Neural cell (in vitro differentiated cells): ENCODE results near the gene SLC24A3. TPM values are rescaled to one million over a fixed set of nuclear protein-coding genes. Genes with fewer than 3 reads are reported as not detected.

Experiments used
- H2AFZ ChIP-seq: fragments of 200-600, 300-800 bp; sonication (generic), shearing (Covaris generic); 2 replicates; pipeline ENCODE4 v1.6.0; 2014; ENCODE audit warnings: low read depth, mild to moderate bottlenecking, antibody characterized with exemption, low read length, moderate library complexity
- H3F3A ChIP-seq: fragments of 200-600 bp; shearing (Covaris generic); 2 replicates; pipeline ENCODE4 v1.6.1; 2016; ENCODE audit warnings: mild to moderate bottlenecking, moderate library complexity, mixed read lengths, antibody characterized with exemption, low read length; ENCODE audit not compliant: insufficient read depth, poor library complexity, severe bottlenecking
- H3K27ac ChIP-seq: fragments of 200-600, 300-800 bp; sonication (generic), shearing (Covaris generic); 2 replicates; pipeline ENCODE4 v1.5.1; 2014; ENCODE audit warnings: mild to moderate bottlenecking, low read length, moderate library complexity
- H3K27me3 ChIP-seq: fragments of 300-800, 200-600 bp; sonication (generic), shearing (Covaris generic); 2 replicates; pipeline ENCODE4 v1.6.0; 2014; ENCODE audit warnings: mild to moderate bottlenecking, low read depth, low read length, moderate library complexity; ENCODE audit not compliant: insufficient read depth
- H3K36me3 ChIP-seq: fragments of 300-800, 200-600 bp; sonication (generic), shearing (Covaris generic); 2 replicates; pipeline ENCODE4 v1.5.1; 2014; ENCODE audit warnings: mild to moderate bottlenecking, antibody characterized with exemption, low read length, moderate library complexity; ENCODE audit not compliant: insufficient read depth
- H3K4me2 ChIP-seq: fragments of 300-800, 200-600 bp; sonication (generic), shearing (Covaris generic); 2 replicates; pipeline ENCODE4 v1.6.0; 2014; ENCODE audit warnings: mild to moderate bottlenecking, low read length
- H3K4me3 ChIP-seq: fragments of 300-800, 200-600 bp; sonication (generic), shearing (Covaris generic); 2 replicates; pipeline ENCODE4 v1.5.1; 2014; ENCODE audit warnings: mild to moderate bottlenecking, low read length, moderate library complexity
- H3K79me2 ChIP-seq: fragments of 200-600 bp; shearing (Covaris generic); replicated peaks from 2 replicates; pipeline ENCODE4 v1.6.0; 2014; ENCODE audit warnings: mild to moderate bottlenecking, low read length, moderate library complexity; ENCODE audit not compliant: insufficient read depth
- H3K9ac ChIP-seq: fragments of 300-800, 200-600 bp; sonication (generic), shearing (Covaris generic); 2 replicates; pipeline ENCODE4 v1.6.1; 2016; ENCODE audit warnings: mild to moderate bottlenecking, low read length, mixed read lengths
- H3K9me2 ChIP-seq: fragments of 200-600 bp; shearing (Covaris generic); 2 replicates; pipeline ENCODE4 v1.6.1; 2016; ENCODE audit warnings: mild to moderate bottlenecking, low read length, mixed read lengths; ENCODE audit not compliant: insufficient read depth
- H3K9me3 ChIP-seq: fragments of 200-600, 300-800 bp; sonication (generic), shearing (Covaris generic); 2 replicates; pipeline ENCODE4 v1.6.1; 2016; ENCODE audit warnings: mild to moderate bottlenecking, mixed run types, low read length, moderate library complexity, mixed read lengths
- H4K20me1 ChIP-seq: fragments of 200-600 bp; shearing (Covaris generic); 2 replicates; pipeline ENCODE4 v1.6.1; 2016; ENCODE audit warnings: mild to moderate bottlenecking, mixed run types; ENCODE audit not compliant: insufficient read depth
- EP300 ChIP-seq: fragments of 450-650 bp; conservative IDR thresholded peaks from 2 replicates; pipeline ENCODE4 v1.6.1; 2014; ENCODE audit warnings: antibody characterized with exemption, mild to moderate bottlenecking, moderate library complexity; ENCODE audit not compliant: poor library complexity, severe bottlenecking
- EZH2 ChIP-seq: fragments of 200-600, 300-800 bp; shearing (Covaris generic), sonication (generic); IDR thresholded peaks from 2 replicates; pipeline ENCODE4 v1.6.1; 2014; ENCODE audit warnings: antibody characterized with exemption, low read length, borderline replicate concordance, mild to moderate bottlenecking; ENCODE audit not compliant: insufficient read depth, poor library complexity, severe bottlenecking
- MXI1 ChIP-seq: fragments of 450-650 bp; conservative IDR thresholded peaks from 2 replicates; pipeline ENCODE4 v1.6.1; 2014; ENCODE audit warnings: antibody characterized with exemption, mild to moderate bottlenecking; ENCODE audit not compliant: poor library complexity, severe bottlenecking
- POLR2AphosphoS5 ChIP-seq: IDR thresholded peaks from 2 replicates; pipeline ENCODE4 v1.6.1; 2012
- RAD21 ChIP-seq: fragments of 450-650 bp; conservative IDR thresholded peaks from 2 replicates; pipeline ENCODE4 v1.6.1; 2014; ENCODE audit warnings: antibody characterized with exemption, mild to moderate bottlenecking, moderate library complexity
- SMC3 ChIP-seq: fragments of 450-650 bp; conservative IDR thresholded peaks from 2 replicates; pipeline ENCODE4 v1.6.1; 2014; ENCODE audit warnings: antibody characterized with exemption, mild to moderate bottlenecking, moderate library complexity; ENCODE audit not compliant: poor library complexity
- TAF1 ChIP-seq: IDR thresholded peaks from 2 replicates; pipeline ENCODE4 v1.6.1; 2012; ENCODE audit warnings: low read depth
- polyA plus RNA-seq: library from polyadenylated mRNA; depleted of rRNA; stranded (reverse); fragments of >200 nt; gene quantifications from 2 replicates; pipeline ENCODE4 v1.2.3, GENCODE V29; 2014
- TF ChIP-seq, protein P1 (sequence below): IDR thresholded peaks from 2 replicates; pipeline ENCODE4 v1.6.1; 2012; ENCODE audit warnings: borderline replicate concordance
- TF ChIP-seq, protein P2 (sequence below): fragments of 450-650 bp; IDR thresholded peaks from 2 replicates; pipeline ENCODE4 v1.5.1; 2014; ENCODE audit warnings: antibody characterized with exemption, mild to moderate bottlenecking, moderate library complexity; ENCODE audit not compliant: poor library complexity, severe bottlenecking

The SLC24A3 gene
- polyA plus RNA-seq, 1 donor from 2014 or later = 6.5 TPM

DNA sequence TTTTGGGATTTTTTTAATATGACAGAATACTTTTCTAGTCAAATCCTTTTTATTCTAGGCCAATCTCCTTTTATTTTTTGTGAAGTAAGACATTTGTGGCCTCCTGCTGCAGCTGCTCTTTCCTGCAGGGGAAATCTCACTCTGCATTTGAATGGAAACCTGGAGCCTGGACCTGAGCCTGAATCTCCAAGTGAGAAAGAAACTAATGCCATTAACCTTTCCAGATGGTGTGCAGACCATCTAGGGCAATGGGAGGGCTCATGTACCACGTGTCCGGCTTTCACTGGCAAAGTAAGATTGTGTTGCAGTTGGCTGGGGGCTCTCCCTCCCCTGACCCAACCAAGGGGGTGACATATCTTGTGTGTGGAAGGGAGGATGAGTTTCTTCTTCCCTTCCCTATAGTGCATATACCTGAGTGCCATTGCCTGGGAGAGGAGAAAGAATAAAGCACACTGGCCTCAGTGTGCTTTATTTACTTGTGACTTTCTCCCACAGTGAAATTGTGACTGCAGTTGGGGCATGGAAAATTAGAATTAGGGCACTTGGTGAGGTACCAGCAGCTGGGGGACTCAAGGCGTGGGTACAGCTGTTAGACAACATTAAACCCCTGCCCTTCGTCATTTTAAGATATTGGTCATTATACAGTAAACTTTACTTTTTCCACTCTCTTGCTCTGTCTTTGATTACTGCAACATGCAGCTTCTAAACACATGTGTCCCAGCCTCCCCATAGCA, 385.8 kb downstream of the SLC24A3 start:
- no peak overlapping the region for H3K27ac ChIP-seq
- no peaks in the 10 kb centered on the region for H3K79me2 ChIP-seq
- no peak overlapping the region for H3K4me2 ChIP-seq
- H2AFZ ChIP-seq = no peak overlapping the region
- no peaks in the 10 kb centered on the region for H3K36me3 ChIP-seq
- no peaks in the 10 kb centered on the region for H3K9me3 ChIP-seq
- no peaks in the 10 kb centered on the region for H4K20me1 ChIP-seq
- TF ChIP-seq SMC3 = no peak
- TF ChIP-seq MXI1 = no peak
- no peak for TF ChIP-seq EZH2
- no peak for TF ChIP-seq TAF1
- TF ChIP-seq RAD21 = no peak
- TF ChIP-seq, protein P1, sequence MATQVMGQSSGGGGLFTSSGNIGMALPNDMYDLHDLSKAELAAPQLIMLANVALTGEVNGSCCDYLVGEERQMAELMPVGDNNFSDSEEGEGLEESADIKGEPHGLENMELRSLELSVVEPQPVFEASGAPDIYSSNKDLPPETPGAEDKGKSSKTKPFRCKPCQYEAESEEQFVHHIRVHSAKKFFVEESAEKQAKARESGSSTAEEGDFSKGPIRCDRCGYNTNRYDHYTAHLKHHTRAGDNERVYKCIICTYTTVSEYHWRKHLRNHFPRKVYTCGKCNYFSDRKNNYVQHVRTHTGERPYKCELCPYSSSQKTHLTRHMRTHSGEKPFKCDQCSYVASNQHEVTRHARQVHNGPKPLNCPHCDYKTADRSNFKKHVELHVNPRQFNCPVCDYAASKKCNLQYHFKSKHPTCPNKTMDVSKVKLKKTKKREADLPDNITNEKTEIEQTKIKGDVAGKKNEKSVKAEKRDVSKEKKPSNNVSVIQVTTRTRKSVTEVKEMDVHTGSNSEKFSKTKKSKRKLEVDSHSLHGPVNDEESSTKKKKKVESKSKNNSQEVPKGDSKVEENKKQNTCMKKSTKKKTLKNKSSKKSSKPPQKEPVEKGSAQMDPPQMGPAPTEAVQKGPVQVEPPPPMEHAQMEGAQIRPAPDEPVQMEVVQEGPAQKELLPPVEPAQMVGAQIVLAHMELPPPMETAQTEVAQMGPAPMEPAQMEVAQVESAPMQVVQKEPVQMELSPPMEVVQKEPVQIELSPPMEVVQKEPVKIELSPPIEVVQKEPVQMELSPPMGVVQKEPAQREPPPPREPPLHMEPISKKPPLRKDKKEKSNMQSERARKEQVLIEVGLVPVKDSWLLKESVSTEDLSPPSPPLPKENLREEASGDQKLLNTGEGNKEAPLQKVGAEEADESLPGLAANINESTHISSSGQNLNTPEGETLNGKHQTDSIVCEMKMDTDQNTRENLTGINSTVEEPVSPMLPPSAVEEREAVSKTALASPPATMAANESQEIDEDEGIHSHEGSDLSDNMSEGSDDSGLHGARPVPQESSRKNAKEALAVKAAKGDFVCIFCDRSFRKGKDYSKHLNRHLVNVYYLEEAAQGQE = no peak
- TF ChIP-seq POLR2AphosphoS5 = no peak
- TF ChIP-seq, protein P2, sequence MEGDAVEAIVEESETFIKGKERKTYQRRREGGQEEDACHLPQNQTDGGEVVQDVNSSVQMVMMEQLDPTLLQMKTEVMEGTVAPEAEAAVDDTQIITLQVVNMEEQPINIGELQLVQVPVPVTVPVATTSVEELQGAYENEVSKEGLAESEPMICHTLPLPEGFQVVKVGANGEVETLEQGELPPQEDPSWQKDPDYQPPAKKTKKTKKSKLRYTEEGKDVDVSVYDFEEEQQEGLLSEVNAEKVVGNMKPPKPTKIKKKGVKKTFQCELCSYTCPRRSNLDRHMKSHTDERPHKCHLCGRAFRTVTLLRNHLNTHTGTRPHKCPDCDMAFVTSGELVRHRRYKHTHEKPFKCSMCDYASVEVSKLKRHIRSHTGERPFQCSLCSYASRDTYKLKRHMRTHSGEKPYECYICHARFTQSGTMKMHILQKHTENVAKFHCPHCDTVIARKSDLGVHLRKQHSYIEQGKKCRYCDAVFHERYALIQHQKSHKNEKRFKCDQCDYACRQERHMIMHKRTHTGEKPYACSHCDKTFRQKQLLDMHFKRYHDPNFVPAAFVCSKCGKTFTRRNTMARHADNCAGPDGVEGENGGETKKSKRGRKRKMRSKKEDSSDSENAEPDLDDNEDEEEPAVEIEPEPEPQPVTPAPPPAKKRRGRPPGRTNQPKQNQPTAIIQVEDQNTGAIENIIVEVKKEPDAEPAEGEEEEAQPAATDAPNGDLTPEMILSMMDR = no peak
- TF ChIP-seq EP300 = no peak
- H3K27me3 ChIP-seq = no peaks in the 10 kb centered on the region
- no peaks in the 10 kb centered on the region for H3K9me2 ChIP-seq
- H3K4me3 ChIP-seq = no peak overlapping the region
- H3K9ac ChIP-seq = no peak overlapping the region
- H3F3A ChIP-seq = no peaks in the 10 kb centered on the region

DNA sequence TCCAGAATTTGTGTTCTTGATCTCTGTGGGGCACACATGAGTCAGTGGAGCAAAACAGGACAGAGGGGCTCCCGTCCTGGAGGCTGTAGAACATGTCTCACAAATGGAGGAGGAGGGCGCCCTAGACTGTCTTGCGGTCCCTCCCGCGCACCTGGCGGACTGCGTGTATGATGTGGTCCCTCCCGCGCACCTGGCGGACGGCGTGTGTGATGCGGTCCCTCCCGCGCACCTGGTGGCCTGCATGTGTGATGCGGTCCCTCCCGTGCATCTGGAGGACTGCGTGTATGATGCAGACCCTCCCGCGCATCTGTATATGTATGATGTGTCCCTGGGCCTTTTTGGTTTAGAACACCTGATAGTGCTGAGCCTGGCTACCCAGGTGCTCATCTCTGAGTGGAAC, 386.8 kb downstream of the SLC24A3 start:
- Histone ChIP-seq H3K4me3 (no peak overlapping the region), H3K4me2 (no peak overlapping the region), H2AFZ (no peak overlapping the region), H3K9ac (no peak overlapping the region), H3K36me3 (no peaks in the 10 kb centered on the region), H3K27me3 (no peaks in the 10 kb centered on the region), H4K20me1 (no peaks in the 10 kb centered on the region), H3K79me2 (no peaks in the 10 kb centered on the region), H3K9me2 (no peaks in the 10 kb centered on the region), H3K27ac (no peak overlapping the region), H3K9me3 (no peaks in the 10 kb centered on the region), H3F3A (no peaks in the 10 kb centered on the region)
- TF ChIP-seq EZH2 = no peak
- TF ChIP-seq SMC3 = no peak
- no peak for TF ChIP-seq EP300
- no peak for TF ChIP-seq TAF1
- TF ChIP-seq, protein P2 = no peak
- no peak for TF ChIP-seq RAD21
- no peak for TF ChIP-seq POLR2AphosphoS5
- TF ChIP-seq, protein P1 = no peak
- TF ChIP-seq MXI1 = no peak
